Panc1 (cell line): ENCODE measurements around the gene GIMAP2.

ENCODE experiments used
- TCF7L2 ChIP-seq: IDR thresholded peaks from 2 replicates; pipeline ENCODE4 v1.6.1; 2011; ENCODE audit warnings: mild to moderate bottlenecking, low read depth, low read length, inconsistent platforms
- TF ChIP-seq, protein P1 (sequence below): fragments of 450-650 bp; IDR thresholded peaks from 2 replicates; pipeline ENCODE4 v1.5.1; 2017; ENCODE audit warnings: mild to moderate bottlenecking

DNA sequence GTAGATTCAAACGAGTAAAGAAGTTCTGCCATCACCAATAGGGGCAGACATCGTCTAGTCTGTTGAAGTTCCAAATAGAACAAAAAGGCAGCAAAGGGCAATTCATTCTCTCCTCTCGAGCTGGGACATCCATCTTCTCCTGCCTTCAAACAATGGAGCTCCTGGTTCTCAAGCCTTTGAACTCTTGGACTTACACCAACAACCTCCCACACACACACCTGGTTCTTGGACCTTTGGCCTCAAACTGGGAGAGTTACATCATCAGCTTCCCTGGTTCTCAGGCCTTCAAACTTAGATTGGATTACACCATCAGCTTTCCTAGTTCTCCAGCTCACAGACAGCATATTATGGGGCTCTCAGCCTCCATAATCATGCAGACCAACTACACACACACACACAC, 41.9 kb downstream of the GIMAP2 start:
- TF ChIP-seq, protein P1, sequence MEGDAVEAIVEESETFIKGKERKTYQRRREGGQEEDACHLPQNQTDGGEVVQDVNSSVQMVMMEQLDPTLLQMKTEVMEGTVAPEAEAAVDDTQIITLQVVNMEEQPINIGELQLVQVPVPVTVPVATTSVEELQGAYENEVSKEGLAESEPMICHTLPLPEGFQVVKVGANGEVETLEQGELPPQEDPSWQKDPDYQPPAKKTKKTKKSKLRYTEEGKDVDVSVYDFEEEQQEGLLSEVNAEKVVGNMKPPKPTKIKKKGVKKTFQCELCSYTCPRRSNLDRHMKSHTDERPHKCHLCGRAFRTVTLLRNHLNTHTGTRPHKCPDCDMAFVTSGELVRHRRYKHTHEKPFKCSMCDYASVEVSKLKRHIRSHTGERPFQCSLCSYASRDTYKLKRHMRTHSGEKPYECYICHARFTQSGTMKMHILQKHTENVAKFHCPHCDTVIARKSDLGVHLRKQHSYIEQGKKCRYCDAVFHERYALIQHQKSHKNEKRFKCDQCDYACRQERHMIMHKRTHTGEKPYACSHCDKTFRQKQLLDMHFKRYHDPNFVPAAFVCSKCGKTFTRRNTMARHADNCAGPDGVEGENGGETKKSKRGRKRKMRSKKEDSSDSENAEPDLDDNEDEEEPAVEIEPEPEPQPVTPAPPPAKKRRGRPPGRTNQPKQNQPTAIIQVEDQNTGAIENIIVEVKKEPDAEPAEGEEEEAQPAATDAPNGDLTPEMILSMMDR, result no peak
- no peak for TF ChIP-seq TCF7L2
